Osteocyte (in vitro differentiated cells): ENCODE results near the gene PIPOX. TPM values are rescaled to one million over a fixed set of nuclear protein-coding genes. Genes with fewer than 3 reads are reported as not detected.
A peak's percentile ranks its signal among the peaks of the same experiment; 100 is the strongest.
"Not testable (repeated sequence)": the region's sequence is repeated elsewhere in the genome, so short reads cannot be mapped to it uniquely, and the experiment has no call there.

Source experiments
- DNase-seq: peaks from one replicate; pipeline ENCODE4 v3.0.0; 2021; ENCODE audit warnings: mixed read lengths; ENCODE audit not compliant: unreplicated experiment; ENCODE audit errors: extremely low spot score
- H3K27ac Mint-ChIP-seq: one replicate; pipeline ENCODE4 v1.8.0; 2021; ENCODE audit warnings: mild to moderate bottlenecking, mixed read lengths; ENCODE audit not compliant: unreplicated experiment
- H3K27me3 Mint-ChIP-seq: one replicate; pipeline ENCODE4 v1.8.0; 2021; ENCODE audit warnings: mixed read lengths; ENCODE audit not compliant: unreplicated experiment
- H3K36me3 Mint-ChIP-seq: one replicate; pipeline ENCODE4 v1.8.0; 2021; ENCODE audit warnings: mixed read lengths; ENCODE audit not compliant: unreplicated experiment
- H3K4me1 Mint-ChIP-seq: one replicate; pipeline ENCODE4 v1.8.0; 2021; ENCODE audit warnings: mixed read lengths; ENCODE audit not compliant: unreplicated experiment
- H3K4me3 Mint-ChIP-seq: one replicate; pipeline ENCODE4 v1.8.0; 2021; ENCODE audit warnings: mild to moderate bottlenecking, moderate library complexity, mixed read lengths; ENCODE audit not compliant: unreplicated experiment
- H3K9me3 Mint-ChIP-seq: one replicate; pipeline ENCODE4 v1.8.0; 2021; ENCODE audit warnings: mixed read lengths; ENCODE audit not compliant: unreplicated experiment
- total RNA-seq: library from RNA; stranded (reverse); gene quantifications from 2 replicates; pipeline ENCODE4 v1.2.1, GENCODE V29; 2021
- TF ChIP-seq, protein P1 (sequence below): fragments of 200-600 bp; sonication (generic); IDR thresholded peaks from 2 replicates; pipeline ENCODE4 v1.5.0; 2021; ENCODE audit warnings: antibody characterized with exemption, mild to moderate bottlenecking, moderate library complexity

Gene PIPOX
- total RNA-seq, 1 donor from 2014 or later = 1.6 TPM

- Mint-ChIP-seq H3K27me3 (no peaks in the 10 kb centered on the region), H3K36me3 (peaks cover 15% of the 10 kb centered on the region), H3K27ac (no peak overlapping the region), H3K4me3 (no peak overlapping the region), H3K4me1 (peaks cover 26% of the 10 kb centered on the region), H3K9me3 (no peaks in the 10 kb centered on the region)
- TF ChIP-seq, protein P1, sequence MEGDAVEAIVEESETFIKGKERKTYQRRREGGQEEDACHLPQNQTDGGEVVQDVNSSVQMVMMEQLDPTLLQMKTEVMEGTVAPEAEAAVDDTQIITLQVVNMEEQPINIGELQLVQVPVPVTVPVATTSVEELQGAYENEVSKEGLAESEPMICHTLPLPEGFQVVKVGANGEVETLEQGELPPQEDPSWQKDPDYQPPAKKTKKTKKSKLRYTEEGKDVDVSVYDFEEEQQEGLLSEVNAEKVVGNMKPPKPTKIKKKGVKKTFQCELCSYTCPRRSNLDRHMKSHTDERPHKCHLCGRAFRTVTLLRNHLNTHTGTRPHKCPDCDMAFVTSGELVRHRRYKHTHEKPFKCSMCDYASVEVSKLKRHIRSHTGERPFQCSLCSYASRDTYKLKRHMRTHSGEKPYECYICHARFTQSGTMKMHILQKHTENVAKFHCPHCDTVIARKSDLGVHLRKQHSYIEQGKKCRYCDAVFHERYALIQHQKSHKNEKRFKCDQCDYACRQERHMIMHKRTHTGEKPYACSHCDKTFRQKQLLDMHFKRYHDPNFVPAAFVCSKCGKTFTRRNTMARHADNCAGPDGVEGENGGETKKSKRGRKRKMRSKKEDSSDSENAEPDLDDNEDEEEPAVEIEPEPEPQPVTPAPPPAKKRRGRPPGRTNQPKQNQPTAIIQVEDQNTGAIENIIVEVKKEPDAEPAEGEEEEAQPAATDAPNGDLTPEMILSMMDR = no peak
- no peak for DNase-seq
Observed at GRCh38 chr17:29080323-29080722, 37.4 kb downstream of the PIPOX start.

DNA sequence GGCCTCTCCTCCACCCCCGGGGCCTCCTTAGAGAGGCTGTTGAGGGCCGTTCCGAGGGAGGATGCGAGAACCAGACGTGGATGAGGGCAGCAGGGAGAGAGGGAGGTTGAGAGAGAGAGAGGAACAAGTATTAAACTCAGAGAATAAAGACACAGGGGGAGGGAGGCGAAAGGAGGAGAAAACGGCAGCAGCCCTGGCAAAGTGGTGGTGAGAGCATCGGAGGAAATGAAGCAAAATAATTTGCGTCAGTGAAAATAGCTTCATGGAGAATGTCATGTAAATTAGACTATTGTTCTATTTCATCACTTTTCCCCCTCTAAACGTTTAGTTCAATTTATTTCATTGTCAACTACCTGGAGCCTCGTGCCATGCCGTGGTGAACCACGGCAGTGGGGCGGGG lies 38.0 kb downstream of the PIPOX start:
- peaks cover 15% of the 10 kb centered on the region for H3K36me3 Mint-ChIP-seq
- H3K27ac Mint-ChIP-seq = no peak overlapping the region

DNA sequence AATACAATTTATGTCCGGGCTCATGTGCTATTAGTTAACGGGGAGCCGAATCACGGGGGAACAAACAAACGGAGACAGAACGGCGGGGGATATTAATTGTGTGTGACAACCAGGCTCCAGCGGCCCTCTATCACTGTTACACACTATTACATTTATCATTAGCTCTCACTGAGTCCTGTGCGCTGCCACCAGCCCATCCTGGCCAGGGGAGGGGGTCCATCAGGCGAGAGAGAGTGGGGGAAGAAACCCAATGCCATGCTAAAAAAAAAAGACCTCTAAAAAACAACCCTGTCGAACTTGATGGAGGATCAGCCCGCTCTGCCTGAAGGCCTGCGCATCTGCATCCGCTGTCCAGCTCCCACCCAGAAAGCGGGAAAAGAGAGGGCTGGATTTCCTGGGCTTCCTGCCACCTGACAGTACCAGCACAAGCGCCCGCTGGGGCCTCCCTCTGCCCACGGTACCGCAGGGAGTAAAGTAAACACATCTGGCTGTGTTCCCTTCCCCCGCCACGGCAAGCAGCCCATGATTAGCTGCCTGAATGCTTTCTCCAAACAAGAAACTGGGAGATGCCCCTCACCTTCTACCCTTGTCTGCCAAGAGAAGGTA lies 41.7 kb downstream of the PIPOX start:
- Mint-ChIP-seq H3K27ac (peak overlapping the region; percentile 57), H3K36me3 (peaks cover 24% of the 10 kb centered on the region), H3K4me1 (peaks cover 19% of the 10 kb centered on the region), H3K4me3 (no peak overlapping the region), H3K27me3 (no peaks in the 10 kb centered on the region), H3K9me3 (no peaks in the 10 kb centered on the region)
- no peak for DNase-seq
- TF ChIP-seq, protein P1 = no peak

More for the DNA sequence above, 38.0 kb downstream of the PIPOX start:
- Mint-ChIP-seq H3K9me3 (no peaks in the 10 kb centered on the region), H3K4me1 (peaks cover 29% of the 10 kb centered on the region), H3K4me3 (no peak overlapping the region), H3K27me3 (no peaks in the 10 kb centered on the region)
- no peak for DNase-seq
- TF ChIP-seq, protein P1 = no peak

GRCh38 chr17:29085223-29085622 lies 42.3 kb downstream of the PIPOX start:
- peaks cover 24% of the 10 kb centered on the region for H3K36me3 Mint-ChIP-seq
- no peak overlapping the region for H3K4me3 Mint-ChIP-seq

GRCh38 chr17:29086628-29087332 lies 43.8 kb downstream of the PIPOX start:
- no peak for DNase-seq
- Mint-ChIP-seq H3K36me3 (peaks cover 18% of the 10 kb centered on the region), H3K4me1 (peaks cover 16% of the 10 kb centered on the region), H3K27ac (no peak overlapping the region), H3K9me3 (no peaks in the 10 kb centered on the region), H3K4me3 (no peak overlapping the region), H3K27me3 (no peaks in the 10 kb centered on the region)
- TF ChIP-seq, protein P1 = no peak

More at GRCh38 chr17:29085223-29085622, 42.3 kb downstream of the PIPOX start:
- Mint-ChIP-seq H3K9me3 (no peaks in the 10 kb centered on the region), H3K4me1 (peaks cover 16% of the 10 kb centered on the region), H3K27me3 (no peaks in the 10 kb centered on the region), H3K27ac (peak overlapping the region; percentile 57)
- no peak for DNase-seq
- TF ChIP-seq, protein P1 = no peak

DNA sequence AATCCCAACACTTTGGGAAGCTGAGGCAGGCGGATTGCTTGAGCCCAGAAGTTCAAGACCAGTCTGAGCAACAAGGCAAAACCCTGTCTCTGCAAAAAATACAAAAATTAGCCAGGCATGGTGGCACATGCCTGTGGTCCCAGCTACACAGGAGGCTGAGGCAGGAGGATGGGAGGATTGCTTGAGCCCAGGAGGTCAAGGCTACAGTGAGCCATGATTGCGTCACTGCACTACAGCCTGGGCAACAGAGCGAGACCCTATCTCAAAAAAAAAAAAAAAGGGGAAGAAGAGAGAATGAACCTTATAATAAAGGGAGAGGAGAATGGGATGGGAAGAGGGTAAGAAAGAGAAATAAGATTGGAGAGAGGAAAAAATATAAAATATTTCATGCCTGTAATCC lies 45.8 kb downstream of the PIPOX start:
- H3K9me3 Mint-ChIP-seq, DNase-seq, H3K27ac Mint-ChIP-seq, H3K4me3 Mint-ChIP-seq, H3K27me3 Mint-ChIP-seq: not testable (repeated sequence)
- Mint-ChIP-seq H3K4me1 (peaks cover 16% of the 10 kb centered on the region), H3K36me3 (peaks cover 24% of the 10 kb centered on the region)
